GM19452 (cell line): Measurements from ENCODE around the gene PACSIN1.

Experiments used
- ATAC-seq: cut with Tn5 transposase; IDR thresholded peaks from one replicate; pipeline ENCODE4 v1.9.1; 2021; ENCODE audit not compliant: unreplicated experiment

Gene PACSIN1

DNA sequence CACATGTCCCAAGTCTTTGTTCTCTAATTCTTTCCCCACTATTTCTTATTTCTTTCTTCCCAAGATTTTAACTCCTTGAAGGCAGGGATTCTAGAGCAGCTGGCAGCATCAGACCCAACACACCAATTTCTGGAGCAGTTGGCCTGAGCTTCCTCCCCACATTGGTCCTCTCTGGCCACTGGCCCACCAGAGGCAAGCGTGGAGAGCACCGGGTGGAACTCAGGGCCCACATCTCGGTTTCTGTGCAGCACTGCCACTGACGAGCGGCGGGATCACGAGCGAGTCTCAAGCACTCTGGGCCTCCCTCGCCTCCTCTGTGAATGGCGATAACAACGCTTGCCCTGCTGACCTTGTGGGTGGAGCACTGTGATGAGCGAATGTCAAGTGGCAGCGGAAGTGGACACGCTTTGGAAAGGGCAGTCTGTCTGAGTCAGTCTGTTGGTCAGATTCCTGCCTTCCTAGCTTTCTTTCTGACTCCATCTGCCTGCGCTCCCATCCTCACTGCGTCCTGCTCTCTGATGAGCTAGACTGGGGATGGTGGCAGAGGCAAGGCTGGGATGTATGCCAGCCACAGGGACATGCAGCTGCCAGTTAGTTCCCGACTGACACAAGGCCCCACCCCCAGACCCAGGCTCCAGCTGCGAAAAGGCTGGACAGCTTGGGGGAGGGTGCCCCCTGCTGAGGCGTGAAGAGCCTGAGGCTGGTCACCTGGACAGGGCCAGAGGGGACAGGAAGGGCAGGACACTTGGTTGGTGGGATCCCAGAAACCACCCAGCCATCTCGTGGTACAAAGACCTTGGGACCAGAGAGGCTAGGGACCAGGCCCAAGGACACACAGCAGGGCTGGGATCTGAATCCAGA, 94.7 kb downstream of the PACSIN1 start:
- ATAC-seq, result no peak

DNA sequence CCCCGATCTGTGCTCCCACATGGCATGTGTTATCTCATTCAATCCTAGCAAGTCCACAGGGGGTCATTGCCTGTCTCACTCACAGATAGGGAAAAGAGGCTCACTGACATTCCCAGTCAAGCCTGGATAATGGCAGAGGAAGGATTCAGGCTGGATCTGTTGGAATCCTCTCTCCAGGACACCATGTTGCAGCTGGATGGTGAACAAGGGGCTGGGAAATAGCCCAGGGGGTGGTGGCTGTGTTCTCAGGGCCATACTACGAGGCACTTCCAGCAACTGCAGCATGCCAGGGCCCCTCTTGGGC, 95.3 kb downstream of the PACSIN1 start:
- no peak for ATAC-seq

DNA sequence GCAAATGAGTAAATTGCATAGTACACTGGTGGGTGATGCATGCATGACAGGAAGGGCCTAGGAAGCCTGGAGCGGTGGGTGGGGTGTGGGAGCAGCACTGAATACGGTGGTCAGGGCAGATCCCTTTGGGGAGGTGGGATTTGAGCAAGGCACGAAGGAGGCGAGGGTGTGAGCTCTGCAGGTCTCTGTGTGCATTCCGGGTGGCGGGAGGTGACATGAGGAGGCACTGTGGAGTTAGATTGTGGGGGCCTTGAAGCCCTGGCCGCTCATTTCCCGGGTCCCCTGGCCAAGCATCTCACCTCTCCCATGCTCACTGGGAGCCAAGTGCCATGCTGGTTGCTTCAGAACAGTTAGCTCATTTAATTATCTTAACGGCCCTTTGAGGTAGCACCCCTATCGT, 96.5 kb downstream of the PACSIN1 start:
- no peak for ATAC-seq

DNA sequence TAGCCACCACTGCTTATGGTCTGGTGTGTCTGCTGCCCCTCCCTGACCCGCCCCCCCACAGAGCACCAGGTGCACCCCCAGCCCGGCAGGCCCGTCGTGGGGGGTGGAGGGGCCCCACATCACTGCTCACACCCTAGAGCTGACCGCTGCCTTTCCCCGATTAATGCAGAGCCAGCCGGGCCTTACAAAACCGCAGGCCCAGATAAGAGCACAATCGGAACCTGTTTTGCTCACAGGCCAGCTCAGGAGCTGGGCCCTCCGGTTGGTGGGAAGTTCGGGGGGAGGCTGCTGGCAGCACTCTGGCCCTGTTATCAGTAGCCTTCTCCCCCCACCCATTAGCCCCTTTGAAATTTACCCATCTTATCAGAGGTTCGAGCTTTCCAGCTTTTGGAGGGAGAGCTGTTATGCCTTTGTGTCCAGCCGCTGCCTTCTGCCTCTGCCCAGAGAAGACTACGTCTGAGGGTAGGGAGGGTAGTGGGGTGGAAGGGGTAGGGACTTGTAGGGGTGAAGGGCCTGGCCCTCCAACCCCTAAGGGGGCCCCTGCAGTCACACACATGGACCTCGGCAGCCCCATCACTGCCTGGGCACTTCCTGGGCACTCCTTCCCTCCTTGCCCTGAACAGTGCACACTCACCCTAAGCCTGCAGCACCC, 97.1 kb downstream of the PACSIN1 start:
- no peak for ATAC-seq

DNA sequence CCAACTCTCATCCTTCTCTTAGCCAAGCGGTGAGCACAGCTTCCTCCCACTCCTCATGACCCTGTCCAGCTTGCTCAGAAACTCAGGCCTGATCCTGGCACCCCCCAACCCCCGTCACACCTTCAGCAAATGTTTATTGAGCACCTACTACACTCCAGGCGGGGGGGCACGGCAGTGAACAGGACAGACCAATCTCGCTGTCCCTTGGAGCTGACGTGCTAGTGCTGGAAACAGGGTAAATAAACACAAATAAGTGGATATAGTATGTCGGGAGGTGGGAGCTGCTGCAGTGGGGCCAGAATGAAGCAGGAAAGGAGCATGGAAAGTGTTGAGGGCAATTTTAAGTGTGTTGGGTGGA, 97.6 kb downstream of the PACSIN1 start:
- no peak for ATAC-seq

DNA sequence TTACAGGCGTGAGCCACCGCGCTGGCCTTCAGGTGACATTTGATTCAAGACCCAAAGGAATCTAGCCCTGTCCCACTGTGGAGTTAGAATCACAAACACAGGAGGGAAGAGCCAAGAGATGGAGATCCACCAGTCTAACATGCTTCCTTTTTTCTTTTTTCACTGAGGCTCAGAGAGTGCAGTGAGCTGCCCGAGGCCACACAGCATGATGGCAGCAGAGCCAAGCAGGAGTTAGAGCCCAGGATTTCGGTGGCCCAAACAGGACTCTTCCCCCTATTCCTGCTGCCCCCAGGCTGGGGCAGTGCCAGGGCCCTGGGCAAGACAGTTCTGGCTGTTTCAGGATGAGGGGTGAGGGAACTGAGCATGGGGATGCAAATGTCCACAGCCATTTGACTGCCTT, 98.3 kb downstream of the PACSIN1 start:
- no peak for ATAC-seq

DNA sequence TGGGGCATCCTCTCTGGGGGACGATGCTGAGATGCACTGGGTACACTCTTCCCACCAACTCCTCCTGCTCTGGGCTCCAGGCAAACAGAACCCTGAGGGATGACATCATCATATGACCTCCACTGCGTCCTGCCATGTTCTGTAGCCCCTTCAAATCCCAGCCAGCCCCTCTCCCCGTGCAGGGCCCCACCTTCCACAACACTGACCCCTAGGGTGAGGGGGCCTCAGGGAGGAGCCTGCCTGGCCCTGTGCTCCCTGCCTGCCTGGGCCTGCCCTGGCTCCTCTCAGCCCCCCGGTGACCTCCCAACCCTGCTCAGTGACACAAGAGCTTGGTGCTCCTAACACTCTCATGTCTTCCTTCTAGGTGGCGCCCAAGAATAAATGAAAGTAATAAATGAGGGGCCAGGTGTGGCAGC, 99.9 kb downstream of the PACSIN1 start:
- ATAC-seq, result no peak

DNA sequence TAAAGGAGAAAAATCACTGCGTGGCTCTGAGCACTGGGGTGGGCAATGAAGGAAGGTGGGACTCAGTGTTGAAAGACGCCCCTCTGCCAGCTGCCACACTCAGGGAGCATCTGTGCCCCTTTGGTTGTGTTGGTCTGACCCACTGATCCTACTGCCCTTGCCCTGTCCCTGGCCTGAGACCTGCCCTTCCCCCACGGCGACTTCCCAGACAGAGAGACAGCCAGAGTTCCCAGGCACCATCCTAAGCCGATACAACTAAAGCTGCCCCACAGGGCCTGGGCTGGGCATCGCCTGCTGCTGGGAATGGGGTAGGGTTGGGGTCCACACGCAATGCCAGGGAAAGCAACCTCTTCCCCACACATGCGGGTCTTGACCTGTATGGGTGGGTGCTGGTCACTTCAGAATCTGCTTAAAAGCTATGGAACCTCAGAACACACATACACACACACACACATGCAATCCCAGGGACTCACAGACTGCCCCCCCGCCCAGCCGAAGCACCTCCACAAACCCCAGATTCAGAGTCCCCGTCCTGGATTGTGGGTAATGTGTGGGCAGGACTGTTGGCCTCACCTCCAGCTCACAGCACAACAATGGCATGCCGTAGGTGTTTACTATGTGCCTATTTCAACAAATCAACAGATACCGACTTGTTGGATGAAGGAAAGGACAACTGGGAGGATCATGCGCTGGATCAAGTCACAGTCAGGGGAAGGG, 101.1 kb downstream of the PACSIN1 start:
- ATAC-seq, result no peak

DNA sequence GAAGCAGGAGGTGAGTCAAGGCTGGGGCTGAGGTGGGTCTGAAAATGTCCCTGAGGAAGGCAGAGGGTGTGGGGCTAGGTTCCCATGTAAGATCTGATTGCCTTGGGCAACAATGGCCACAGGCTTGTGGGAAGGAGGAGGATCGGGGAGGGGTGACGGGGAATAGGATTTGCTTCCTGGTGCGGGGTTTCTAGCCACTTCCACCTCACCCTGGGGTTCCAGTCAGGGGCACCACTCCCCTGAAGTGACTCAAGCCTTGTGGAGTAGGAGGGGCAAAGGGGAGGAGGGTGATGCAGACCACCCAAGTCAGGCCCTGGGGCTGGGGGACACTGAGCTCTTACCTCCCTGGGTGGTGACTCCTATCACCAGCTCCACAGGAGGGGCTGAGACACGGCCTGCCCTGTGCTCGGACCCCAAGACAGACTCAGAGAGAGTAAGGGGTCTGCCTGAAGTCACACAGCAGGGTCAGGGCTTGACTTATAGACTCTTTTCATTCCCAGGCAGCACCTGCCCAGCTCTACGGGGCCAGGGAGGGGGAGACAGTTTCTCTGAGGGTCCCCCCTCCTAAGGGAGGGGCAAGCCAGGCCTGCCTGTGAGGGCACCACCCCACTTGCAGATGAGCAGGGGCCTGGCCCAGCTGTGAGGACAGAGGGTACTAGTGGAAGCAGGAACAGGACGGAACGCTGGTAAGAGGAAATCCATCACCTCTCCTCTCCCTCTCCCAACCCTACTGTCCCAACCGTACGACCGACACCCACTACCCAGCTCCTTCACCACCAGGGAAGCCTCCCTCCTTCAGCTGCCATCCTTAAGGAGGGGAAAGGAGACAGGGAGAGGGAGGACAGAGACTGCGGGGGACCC, 102.7 kb downstream of the PACSIN1 start:
- ATAC-seq, result no peak

DNA sequence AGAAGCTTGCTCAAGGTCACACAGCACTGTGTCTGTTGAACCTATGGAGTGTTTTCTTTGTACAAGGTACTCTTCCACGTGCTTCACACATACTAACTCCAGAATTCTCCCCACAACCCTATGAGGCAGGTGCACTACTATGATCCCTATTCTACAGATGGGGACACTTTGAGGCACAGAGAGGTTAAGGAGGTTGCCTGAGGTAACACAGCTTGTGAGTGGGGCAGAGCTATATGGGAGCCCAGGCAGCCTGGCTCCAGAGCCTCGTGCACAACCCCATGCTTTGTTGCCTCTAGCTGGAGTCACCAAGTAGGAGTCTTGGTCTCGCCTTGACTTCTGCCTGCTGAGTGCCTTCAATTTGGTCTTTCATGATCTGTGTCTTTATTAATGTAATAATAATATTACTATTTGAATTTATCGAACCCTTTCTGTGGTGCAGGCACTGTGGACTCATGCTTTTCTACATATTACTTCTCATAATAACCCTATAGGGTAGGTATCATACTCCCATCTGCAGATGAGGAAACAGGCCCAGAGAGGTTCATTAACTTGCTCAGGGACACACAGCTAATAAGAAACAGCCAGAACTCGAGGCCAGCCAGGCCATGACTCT, 103.6 kb downstream of the PACSIN1 start:
- no peak for ATAC-seq

DNA sequence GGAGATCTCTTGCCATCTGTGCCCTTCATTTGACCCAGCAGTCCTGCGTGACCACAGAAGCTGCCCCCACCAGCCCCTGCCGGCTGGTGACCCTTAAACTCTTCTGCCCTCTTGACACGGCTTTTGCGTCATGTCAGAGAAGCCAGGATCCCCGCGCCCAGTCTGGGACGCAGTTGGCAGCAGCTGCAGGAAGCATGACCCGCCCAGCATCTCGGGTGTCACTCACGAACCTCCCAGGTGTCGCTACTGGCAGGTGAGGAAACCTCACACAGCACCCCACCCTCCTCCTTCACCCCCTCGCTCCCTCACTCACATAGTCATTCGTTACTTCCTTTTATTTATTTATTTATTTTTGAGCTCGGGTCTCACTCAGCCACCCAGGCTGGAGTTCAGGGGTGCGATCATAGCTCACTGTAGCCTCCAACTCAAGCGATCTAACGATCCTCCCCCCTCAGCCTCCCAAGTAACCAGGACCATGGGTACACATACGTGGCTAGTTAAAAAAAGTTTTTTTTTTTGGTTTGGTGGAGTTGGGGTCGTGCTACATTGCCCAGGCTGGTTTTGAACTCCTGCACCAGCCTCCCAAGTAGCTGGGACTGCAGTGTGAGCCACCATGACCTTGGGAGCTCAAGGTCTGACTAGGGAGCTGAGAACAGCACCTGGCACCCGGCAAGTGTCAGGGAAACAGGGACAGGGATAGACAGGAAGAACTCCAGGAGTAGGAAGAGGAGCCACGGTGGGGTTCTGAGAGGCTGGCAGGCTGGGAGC, 104.4 kb downstream of the PACSIN1 start:
- ATAC-seq, result no peak

DNA sequence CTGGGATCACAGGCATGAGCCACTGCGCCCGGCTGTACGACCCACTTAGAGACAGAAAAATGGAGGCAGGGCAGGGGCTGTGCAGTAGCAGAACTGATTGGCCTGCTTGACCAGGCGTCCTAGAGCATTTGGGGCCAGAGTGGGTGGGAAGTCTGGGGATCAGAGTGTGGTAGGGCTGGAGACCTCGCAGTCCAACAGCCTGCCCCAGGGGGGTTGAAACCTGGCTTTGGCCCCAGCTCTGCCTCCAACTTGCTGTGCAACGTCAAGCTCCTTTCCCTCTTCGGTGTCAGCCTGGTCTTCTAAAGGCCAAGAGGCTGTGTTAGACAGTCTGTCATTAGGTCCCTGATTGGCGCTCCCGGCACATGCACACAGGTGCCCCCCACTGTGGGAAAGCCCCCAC, 105.5 kb downstream of the PACSIN1 start:
- ATAC-seq, result no peak

DNA sequence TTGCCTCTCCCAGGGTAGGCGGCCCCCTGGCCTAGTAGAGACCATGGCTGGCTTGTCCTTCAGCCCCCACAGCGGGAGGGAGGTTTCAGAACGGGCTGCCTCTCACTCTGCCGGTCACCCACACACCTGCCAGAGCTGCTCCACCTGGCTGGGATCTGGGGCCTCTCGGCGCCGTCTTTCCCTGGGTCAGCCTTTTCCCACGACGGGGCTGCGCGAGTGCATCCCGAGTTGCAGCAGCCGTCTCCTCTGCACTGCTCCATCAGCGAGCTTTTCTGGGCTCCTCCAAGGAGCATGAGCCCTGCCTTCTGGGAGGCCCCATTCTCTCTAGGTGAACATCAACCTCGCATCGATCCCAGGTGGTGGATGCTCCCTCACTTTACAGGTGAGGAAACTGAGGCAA, 106.1 kb downstream of the PACSIN1 start:
- no peak for ATAC-seq

DNA sequence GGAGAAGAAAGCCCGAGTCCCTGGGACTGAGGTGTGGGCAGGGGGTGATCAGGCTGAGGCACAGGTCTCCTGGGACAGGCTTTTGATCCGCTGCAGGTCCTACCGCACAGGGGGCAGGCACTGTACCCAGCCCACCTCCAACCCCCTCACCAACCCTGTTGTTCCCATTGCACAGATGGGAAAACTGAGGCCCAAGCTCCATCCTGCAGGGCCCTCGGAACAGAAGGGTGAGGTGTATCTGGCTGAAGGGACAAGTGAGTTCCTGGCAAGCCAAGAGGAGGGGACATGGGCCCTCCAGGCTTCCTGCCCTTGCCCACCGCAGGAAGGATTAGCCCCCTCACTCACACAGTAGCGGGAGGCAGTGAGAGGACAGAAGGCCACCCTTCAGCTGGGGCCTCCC, 106.7 kb downstream of the PACSIN1 start:
- no peak for ATAC-seq

DNA sequence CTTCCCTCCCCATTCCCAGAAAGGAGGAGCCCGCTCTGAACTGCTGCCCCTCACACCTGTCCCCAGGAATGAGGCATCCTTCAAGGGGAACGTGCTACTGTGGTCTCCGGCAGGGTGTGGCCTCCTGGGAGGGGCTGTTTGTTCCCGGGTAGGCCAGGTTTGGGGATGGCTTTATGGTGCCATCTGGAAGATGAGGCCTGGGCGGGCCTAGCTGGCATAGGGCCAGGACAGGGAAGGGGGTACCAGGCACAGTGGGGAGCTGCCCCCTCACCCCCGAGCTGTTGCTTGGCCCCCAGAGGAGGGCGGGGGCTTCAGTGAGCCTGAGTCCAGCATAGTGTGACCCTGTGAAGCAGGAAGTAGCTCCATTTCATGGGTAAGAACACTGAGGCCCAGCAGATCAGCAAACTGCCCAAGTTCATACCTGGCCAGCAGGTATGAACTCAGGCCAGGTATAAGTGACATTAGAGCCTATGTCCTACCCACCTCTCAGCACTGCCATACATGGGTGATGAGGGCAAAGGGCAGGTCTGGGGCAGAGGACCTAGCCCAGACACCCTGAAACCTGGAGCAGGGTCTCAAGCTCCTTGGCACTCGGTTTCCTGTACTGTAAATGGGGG, 107.8 kb downstream of the PACSIN1 start:
- no peak for ATAC-seq

DNA sequence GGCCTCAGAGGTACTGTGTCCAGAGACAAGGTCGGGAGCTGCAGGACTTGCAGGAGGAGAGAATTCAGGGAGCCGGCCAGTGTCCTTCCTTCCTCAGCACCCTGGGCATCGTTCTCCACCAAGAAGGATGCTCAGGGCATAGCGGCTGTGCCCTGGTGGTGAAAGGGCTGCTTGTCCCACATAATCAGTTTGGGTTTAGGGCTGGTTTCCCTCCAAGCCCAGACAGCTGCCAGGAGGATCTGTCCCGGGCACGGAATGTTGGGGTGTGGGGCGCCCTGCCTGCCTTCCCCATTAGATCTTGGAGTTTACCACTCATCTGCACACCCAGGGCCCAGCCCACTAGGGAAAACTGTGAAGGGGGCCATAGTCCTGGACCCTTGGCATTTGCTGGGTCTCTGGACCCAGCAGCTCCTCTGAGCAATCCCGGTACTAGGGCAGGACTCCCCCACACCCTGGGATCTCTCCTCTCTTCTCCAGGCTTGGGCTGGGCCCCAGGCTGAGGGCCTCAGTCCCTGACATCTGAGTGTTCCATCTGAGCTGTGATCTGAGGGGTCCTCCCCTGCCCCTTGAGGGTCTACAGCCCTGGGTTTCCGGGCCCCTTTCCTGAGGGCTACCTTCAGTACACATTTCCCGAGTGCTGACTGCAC, 108.9 kb downstream of the PACSIN1 start:
- ATAC-seq, result no peak

DNA sequence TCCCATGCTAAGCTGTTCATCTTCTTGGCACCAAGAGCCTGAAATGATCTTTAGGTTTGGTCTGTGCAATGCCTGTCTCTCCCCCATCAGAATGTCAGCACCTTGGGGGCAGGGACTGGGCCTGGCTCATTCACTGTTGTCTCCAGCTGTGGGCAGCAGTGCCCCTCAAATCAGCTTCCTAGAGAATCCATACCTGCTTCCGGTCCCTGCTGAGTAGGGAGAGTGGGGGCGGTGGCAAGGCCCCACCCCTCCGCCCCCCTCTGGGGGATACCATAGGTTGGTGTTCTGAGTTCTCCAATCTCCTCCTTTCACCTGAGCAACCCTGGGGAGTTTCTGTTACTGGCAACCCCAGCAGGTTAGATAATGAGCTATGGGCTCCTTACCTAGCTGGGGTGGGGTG, 109.5 kb downstream of the PACSIN1 start:
- ATAC-seq, result no peak

DNA sequence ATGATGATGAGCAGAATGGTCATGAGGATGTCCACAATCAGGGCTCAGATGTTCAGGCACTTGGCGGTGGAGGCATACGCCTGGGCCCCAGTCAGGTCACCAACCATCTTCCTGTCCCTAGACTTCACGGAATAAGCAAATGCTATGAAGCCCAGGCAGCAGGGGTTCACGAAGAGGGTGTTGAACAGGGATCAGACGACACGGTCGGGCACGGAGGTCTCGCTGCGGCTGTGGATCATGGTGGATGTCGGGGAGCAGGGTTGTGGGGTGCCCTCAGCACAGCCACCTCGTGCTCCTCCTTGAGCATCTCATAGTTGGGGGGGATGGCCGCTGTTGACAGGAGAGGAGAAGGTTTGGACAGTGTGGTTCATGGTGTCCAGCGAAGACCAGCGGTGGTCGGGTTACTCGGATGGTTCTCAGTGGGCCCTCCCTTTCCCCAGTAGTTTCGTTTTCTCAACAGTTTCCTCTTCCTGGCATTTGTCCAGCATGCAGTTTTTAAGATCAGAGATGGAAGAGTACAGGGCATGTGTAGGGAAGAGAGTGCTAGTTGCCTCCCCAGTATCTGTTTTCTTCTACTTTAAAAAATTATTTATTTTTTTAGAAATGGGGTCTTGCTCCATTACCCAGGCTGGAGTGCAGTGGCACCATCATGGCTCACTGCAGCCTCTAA, 110.5 kb downstream of the PACSIN1 start:
- no peak for ATAC-seq
